Glutamatergic neuron (in vitro differentiated cells): Measurements from ENCODE around the gene ENTPD2. TPM values are rescaled to one million over a fixed set of nuclear protein-coding genes. Genes with fewer than 3 reads are reported as not detected.

ENCODE experiments used
- DNase-seq: peaks from one replicate; pipeline ENCODE4 v3.0.0; 2022
- H3K27ac Mint-ChIP-seq: one replicate; pipeline ENCODE4 v1.8.0; 2020; ENCODE audit warnings: mild to moderate bottlenecking, mixed read lengths, inconsistent platforms; ENCODE audit not compliant: unreplicated experiment
- H3K27me3 Mint-ChIP-seq: one replicate; pipeline ENCODE4 v1.8.0; 2020; ENCODE audit warnings: mild to moderate bottlenecking, moderate library complexity, mixed read lengths, inconsistent platforms; ENCODE audit not compliant: unreplicated experiment
- H3K36me3 Mint-ChIP-seq: one replicate; pipeline ENCODE4 v1.8.0; 2020; ENCODE audit warnings: mild to moderate bottlenecking, mixed read lengths, inconsistent platforms; ENCODE audit not compliant: unreplicated experiment
- H3K4me1 Mint-ChIP-seq: one replicate; pipeline ENCODE4 v1.8.0; 2020; ENCODE audit warnings: mild to moderate bottlenecking, low read depth, mixed read lengths, inconsistent platforms; ENCODE audit not compliant: unreplicated experiment
- H3K4me3 Mint-ChIP-seq: one replicate; pipeline ENCODE4 v1.8.0; 2020; ENCODE audit warnings: mild to moderate bottlenecking, mixed read lengths, inconsistent platforms; ENCODE audit not compliant: unreplicated experiment
- H3K9me3 Mint-ChIP-seq: one replicate; pipeline ENCODE4 v1.8.0; 2020; ENCODE audit warnings: mild to moderate bottlenecking, moderate library complexity, mixed read lengths, inconsistent platforms; ENCODE audit not compliant: unreplicated experiment
- total RNA-seq: library from RNA; stranded (reverse); fragmentation: NEBNext Ultra II Directional; extraction: Animal tissue kit (Norgen Biotek cat#: 25700); gene quantifications from one replicate; pipeline ENCODE4 v1.2.1, GENCODE V29; 2021; ENCODE audit not compliant: unreplicated experiment
- TF ChIP-seq, protein P1 (sequence below): fragments of 200-600 bp; sonication (generic); IDR thresholded peaks from one replicate; pipeline ENCODE4 v1.5.0; 2021; ENCODE audit not compliant: partially characterized antibody, unreplicated experiment

Gene ENTPD2
- total RNA-seq, 1 donor from 2014 or later: 0.69 TPM

DNA sequence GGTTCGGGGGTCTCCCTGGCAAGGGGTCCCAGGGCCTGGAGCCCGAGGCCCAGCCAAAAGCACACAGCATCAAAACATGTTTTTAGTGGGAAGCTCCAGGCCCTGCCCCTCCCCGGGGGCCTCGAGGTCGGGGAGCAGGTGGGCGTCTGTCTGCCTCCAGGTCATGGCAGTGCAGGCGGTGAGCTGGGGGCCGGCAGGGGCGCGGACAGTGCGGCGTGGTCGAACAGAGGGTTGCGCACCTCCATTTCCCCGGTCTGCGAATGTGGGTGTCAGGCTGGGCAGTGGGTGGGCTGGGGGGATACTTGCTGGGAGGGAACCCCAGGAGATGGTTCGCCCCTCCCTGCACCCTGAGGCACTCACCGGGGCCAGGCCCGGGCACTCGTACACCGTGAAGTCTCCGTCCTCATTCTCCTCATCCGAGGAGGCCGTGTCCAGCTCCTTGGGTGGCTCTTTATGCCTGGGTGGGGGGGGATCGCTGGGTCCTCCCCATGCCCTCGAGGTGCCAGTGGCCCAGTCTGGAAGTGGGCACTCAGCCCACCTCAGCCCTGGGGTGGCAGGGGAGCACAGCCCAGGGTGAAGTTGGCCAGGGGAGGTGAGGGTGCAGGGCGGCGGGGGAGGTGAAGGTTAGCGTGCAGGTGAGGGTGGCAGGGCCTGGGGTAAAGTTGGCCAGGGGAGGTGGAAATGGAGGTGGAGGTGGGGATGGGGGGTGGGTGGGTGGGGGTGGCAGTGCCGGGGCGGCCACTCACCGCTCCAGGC lies 14.1 kb downstream of the ENTPD2 start:
- TF ChIP-seq, protein P1, sequence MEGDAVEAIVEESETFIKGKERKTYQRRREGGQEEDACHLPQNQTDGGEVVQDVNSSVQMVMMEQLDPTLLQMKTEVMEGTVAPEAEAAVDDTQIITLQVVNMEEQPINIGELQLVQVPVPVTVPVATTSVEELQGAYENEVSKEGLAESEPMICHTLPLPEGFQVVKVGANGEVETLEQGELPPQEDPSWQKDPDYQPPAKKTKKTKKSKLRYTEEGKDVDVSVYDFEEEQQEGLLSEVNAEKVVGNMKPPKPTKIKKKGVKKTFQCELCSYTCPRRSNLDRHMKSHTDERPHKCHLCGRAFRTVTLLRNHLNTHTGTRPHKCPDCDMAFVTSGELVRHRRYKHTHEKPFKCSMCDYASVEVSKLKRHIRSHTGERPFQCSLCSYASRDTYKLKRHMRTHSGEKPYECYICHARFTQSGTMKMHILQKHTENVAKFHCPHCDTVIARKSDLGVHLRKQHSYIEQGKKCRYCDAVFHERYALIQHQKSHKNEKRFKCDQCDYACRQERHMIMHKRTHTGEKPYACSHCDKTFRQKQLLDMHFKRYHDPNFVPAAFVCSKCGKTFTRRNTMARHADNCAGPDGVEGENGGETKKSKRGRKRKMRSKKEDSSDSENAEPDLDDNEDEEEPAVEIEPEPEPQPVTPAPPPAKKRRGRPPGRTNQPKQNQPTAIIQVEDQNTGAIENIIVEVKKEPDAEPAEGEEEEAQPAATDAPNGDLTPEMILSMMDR: no peak
- Mint-ChIP-seq H3K36me3 (no peaks in the 10 kb centered on the region), H3K4me1 (no peaks in the 10 kb centered on the region), H3K9me3 (peaks cover 4% of the 10 kb centered on the region), H3K4me3 (no peak overlapping the region), H3K27me3 (no peaks in the 10 kb centered on the region), H3K27ac (no peak overlapping the region)
- DNase-seq: no peak

DNA sequence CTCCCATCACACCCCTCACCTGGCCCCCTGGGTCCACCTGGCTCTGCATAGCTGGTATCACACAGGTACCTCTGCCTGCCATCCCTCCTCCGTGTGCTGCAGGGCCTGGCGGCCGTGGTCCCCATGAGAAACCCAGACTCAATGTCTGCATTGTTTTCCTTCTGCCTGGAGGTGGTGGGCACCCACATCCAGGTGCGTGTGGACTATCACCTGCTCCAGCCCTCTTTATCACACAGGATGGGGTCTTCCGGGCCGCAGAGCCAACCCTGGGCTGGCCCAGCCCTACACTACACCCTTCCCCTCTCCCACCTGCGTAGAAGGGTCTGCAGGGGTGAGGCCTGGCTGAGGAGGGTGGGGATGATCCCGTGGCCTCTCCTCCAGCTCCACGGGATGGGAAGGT lies 14.9 kb downstream of the ENTPD2 start:
- DNase-seq: no peak
- Mint-ChIP-seq H3K27me3 (no peaks in the 10 kb centered on the region), H3K9me3 (peaks cover 4% of the 10 kb centered on the region), H3K36me3 (no peaks in the 10 kb centered on the region), H3K4me1 (no peaks in the 10 kb centered on the region), H3K4me3 (no peak overlapping the region), H3K27ac (no peak overlapping the region)
- TF ChIP-seq, protein P1: no peak

GRCh38 chr9:137037483-137037882 lies 16.4 kb downstream of the ENTPD2 start:
- DNase-seq: no peak
- Mint-ChIP-seq H3K4me3 (no peak overlapping the region), H3K27ac (no peak overlapping the region), H3K36me3 (no peaks in the 10 kb centered on the region), H3K9me3 (peaks cover 4% of the 10 kb centered on the region), H3K27me3 (peaks cover 4% of the 10 kb centered on the region), H3K4me1 (no peaks in the 10 kb centered on the region)
- TF ChIP-seq, protein P1: no peak

DNA sequence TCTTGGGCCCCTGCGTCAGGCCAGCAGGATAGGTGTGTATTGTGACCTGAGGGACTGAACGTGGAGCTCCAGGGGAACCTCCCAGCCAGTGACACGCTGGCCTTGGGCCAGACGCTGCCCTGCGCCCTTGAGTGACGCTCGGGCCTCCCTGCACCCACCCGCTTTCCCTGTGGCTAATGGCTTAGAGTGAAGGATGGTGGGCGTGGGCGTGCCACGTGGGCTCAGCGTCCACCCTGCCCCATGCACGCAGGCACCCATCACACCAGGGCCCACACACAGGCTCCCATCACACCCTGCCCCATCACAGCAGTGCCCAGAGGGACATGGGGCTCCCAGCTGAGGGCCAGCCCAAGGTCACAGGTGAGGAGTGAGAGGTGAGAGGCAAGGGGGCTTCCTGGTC lies 16.8 kb downstream of the ENTPD2 start:
- DNase-seq: no peak
- H3K27ac Mint-ChIP-seq: no peak overlapping the region
- no peaks in the 10 kb centered on the region for H3K4me1 Mint-ChIP-seq
- no peaks in the 10 kb centered on the region for H3K36me3 Mint-ChIP-seq
- H3K4me3 Mint-ChIP-seq: no peak overlapping the region
- peaks cover 4% of the 10 kb centered on the region for H3K9me3 Mint-ChIP-seq
- peaks cover 4% of the 10 kb centered on the region for H3K27me3 Mint-ChIP-seq
- TF ChIP-seq, protein P1: no peak

GRCh38 chr9:137035937-137036336 lies 17.9 kb downstream of the ENTPD2 start:
- Mint-ChIP-seq H3K27ac (no peak overlapping the region), H3K36me3 (no peaks in the 10 kb centered on the region), H3K9me3 (peaks cover 4% of the 10 kb centered on the region), H3K27me3 (peaks cover 4% of the 10 kb centered on the region), H3K4me3 (no peak overlapping the region), H3K4me1 (peaks cover 2% of the 10 kb centered on the region)
- no peak for DNase-seq
- TF ChIP-seq, protein P1: no peak
